ENCODE measurements around the gene CHST9.

CHST9 gene

GRCh38 chr18:26919201-26919600 lies 265.9 kb downstream of the CHST9 start:
- no peak overlapping the region for H3K9ac ChIP-seq (ENCODE audit: low read length)
- H3K9me3 ChIP-seq (ENCODE audit: control insufficient read depth, low read length): no peaks in the 10 kb centered on the region
- H3K4me3 ChIP-seq (ENCODE audit: low read length): no peak overlapping the region
- H3K27me3 ChIP-seq (ENCODE audit: control insufficient read depth, insufficient read depth, low read length): no peaks in the 10 kb centered on the region
- H3K36me3 ChIP-seq (ENCODE audit: control insufficient read depth, insufficient read depth, low read length): no peaks in the 10 kb centered on the region
- no peaks in the 10 kb centered on the region for H3K4me1 ChIP-seq (ENCODE audit: control insufficient read depth, insufficient read depth, low read length)

- no peaks in the 10 kb centered on the region for H3K4me1 ChIP-seq (ENCODE audit: control insufficient read depth, insufficient read depth, low read length)
- H3K36me3 ChIP-seq (ENCODE audit: control insufficient read depth, insufficient read depth, low read length): no peaks in the 10 kb centered on the region
- no peak overlapping the region for H3K9ac ChIP-seq (ENCODE audit: low read length)
- H3K27me3 ChIP-seq (ENCODE audit: control insufficient read depth, insufficient read depth, low read length): no peaks in the 10 kb centered on the region
- no peak overlapping the region for H3K4me3 ChIP-seq (ENCODE audit: low read length)
- no peaks in the 10 kb centered on the region for H3K9me3 ChIP-seq (ENCODE audit: control insufficient read depth, low read length)
These were observed 273.3 kb downstream of the CHST9 start for GRCh38 chr18:26911840-26912239.

- no peaks in the 10 kb centered on the region for H3K36me3 ChIP-seq (ENCODE audit: control insufficient read depth, insufficient read depth, low read length)
These were observed 275.4 kb downstream of the CHST9 start for GRCh38 chr18:26909599-26910290.

GRCh38 chr18:26908906-26909305 lies 276.2 kb downstream of the CHST9 start:
- Histone ChIP-seq H3K36me3 (ENCODE audit: control insufficient read depth, insufficient read depth, low read length) (no peaks in the 10 kb centered on the region), H3K4me3 (ENCODE audit: low read length) (no peak overlapping the region), H3K9ac (ENCODE audit: low read length) (no peak overlapping the region), H3K27me3 (ENCODE audit: control insufficient read depth, insufficient read depth, low read length) (no peaks in the 10 kb centered on the region), H3K9me3 (ENCODE audit: control insufficient read depth, low read length) (no peaks in the 10 kb centered on the region), H3K4me1 (ENCODE audit: control insufficient read depth, insufficient read depth, low read length) (no peaks in the 10 kb centered on the region)

More at GRCh38 chr18:26909599-26910290, 275.4 kb downstream of the CHST9 start:
- H3K9me3 ChIP-seq (ENCODE audit: control insufficient read depth, low read length): no peaks in the 10 kb centered on the region
- no peaks in the 10 kb centered on the region for H3K4me1 ChIP-seq (ENCODE audit: control insufficient read depth, insufficient read depth, low read length)
- no peak overlapping the region for H3K4me3 ChIP-seq (ENCODE audit: low read length)
- H3K27me3 ChIP-seq (ENCODE audit: control insufficient read depth, insufficient read depth, low read length): no peaks in the 10 kb centered on the region
- no peak overlapping the region for H3K9ac ChIP-seq (ENCODE audit: low read length)

- no peaks in the 10 kb centered on the region for H3K9me3 ChIP-seq (ENCODE audit: control insufficient read depth, low read length)
- no peak overlapping the region for H3K4me3 ChIP-seq (ENCODE audit: low read length)
- H3K27me3 ChIP-seq (ENCODE audit: control insufficient read depth, insufficient read depth, low read length): peaks cover 3% of the 10 kb centered on the region
- no peak overlapping the region for H3K9ac ChIP-seq (ENCODE audit: low read length)
- H3K4me1 ChIP-seq (ENCODE audit: control insufficient read depth, insufficient read depth, low read length): no peaks in the 10 kb centered on the region
- H3K36me3 ChIP-seq (ENCODE audit: control insufficient read depth, insufficient read depth, low read length): no peaks in the 10 kb centered on the region
These were observed 282.8 kb downstream of the CHST9 start for GRCh38 chr18:26902291-26902690.

- Histone ChIP-seq H3K4me3 (ENCODE audit: low read length) (no peak overlapping the region), H3K36me3 (ENCODE audit: control insufficient read depth, insufficient read depth, low read length) (no peaks in the 10 kb centered on the region), H3K9ac (ENCODE audit: low read length) (no peak overlapping the region), H3K4me1 (ENCODE audit: control insufficient read depth, insufficient read depth, low read length) (no peaks in the 10 kb centered on the region), H3K9me3 (ENCODE audit: control insufficient read depth, low read length) (no peaks in the 10 kb centered on the region), H3K27me3 (ENCODE audit: control insufficient read depth, insufficient read depth, low read length) (peaks cover 3% of the 10 kb centered on the region)
These were observed 284.1 kb downstream of the CHST9 start for GRCh38 chr18:26901020-26901419.

GRCh38 chr18:26894426-26894825 lies 290.7 kb downstream of the CHST9 start:
- H3K4me3 ChIP-seq (ENCODE audit: low read length): no peak overlapping the region
- H3K9me3 ChIP-seq (ENCODE audit: control insufficient read depth, low read length): no peaks in the 10 kb centered on the region
- peaks cover 3% of the 10 kb centered on the region for H3K27me3 ChIP-seq (ENCODE audit: control insufficient read depth, insufficient read depth, low read length)
- no peaks in the 10 kb centered on the region for H3K36me3 ChIP-seq (ENCODE audit: control insufficient read depth, insufficient read depth, low read length)
- H3K9ac ChIP-seq (ENCODE audit: low read length): no peak overlapping the region
- no peaks in the 10 kb centered on the region for H3K4me1 ChIP-seq (ENCODE audit: control insufficient read depth, insufficient read depth, low read length)

- Histone ChIP-seq H3K4me3 (ENCODE audit: low read length) (no peak overlapping the region), H3K9ac (ENCODE audit: low read length) (no peak overlapping the region), H3K9me3 (ENCODE audit: control insufficient read depth, low read length) (no peaks in the 10 kb centered on the region), H3K4me1 (ENCODE audit: control insufficient read depth, insufficient read depth, low read length) (no peaks in the 10 kb centered on the region), H3K36me3 (ENCODE audit: control insufficient read depth, insufficient read depth, low read length) (no peaks in the 10 kb centered on the region), H3K27me3 (ENCODE audit: control insufficient read depth, insufficient read depth, low read length) (no peaks in the 10 kb centered on the region)
These were observed 291.1 kb downstream of the CHST9 start for GRCh38 chr18:26893996-26894395.

- Histone ChIP-seq H3K9me3 (ENCODE audit: control insufficient read depth, low read length) (no peaks in the 10 kb centered on the region), H3K27me3 (ENCODE audit: control insufficient read depth, insufficient read depth, low read length) (no peaks in the 10 kb centered on the region), H3K9ac (ENCODE audit: low read length) (no peak overlapping the region), H3K4me1 (ENCODE audit: control insufficient read depth, insufficient read depth, low read length) (no peaks in the 10 kb centered on the region), H3K36me3 (ENCODE audit: control insufficient read depth, insufficient read depth, low read length) (no peaks in the 10 kb centered on the region), H3K4me3 (ENCODE audit: low read length) (no peak overlapping the region)
These were observed 296.8 kb downstream of the CHST9 start for GRCh38 chr18:26888259-26888658.

GRCh38 chr18:26875040-26875654 lies 310.0 kb downstream of the CHST9 start:
- no peaks in the 10 kb centered on the region for H3K9me3 ChIP-seq (ENCODE audit: control insufficient read depth, low read length)
- H3K27me3 ChIP-seq (ENCODE audit: control insufficient read depth, insufficient read depth, low read length): no peaks in the 10 kb centered on the region
- H3K4me1 ChIP-seq (ENCODE audit: control insufficient read depth, insufficient read depth, low read length): no peaks in the 10 kb centered on the region
- H3K4me3 ChIP-seq (ENCODE audit: low read length): no peak overlapping the region
- H3K9ac ChIP-seq (ENCODE audit: low read length): no peak overlapping the region
- H3K36me3 ChIP-seq (ENCODE audit: control insufficient read depth, insufficient read depth, low read length): no peaks in the 10 kb centered on the region

GRCh38 chr18:26874283-26874682 lies 310.8 kb downstream of the CHST9 start:
- H3K9ac ChIP-seq (ENCODE audit: low read length): no peak overlapping the region
- H3K36me3 ChIP-seq (ENCODE audit: control insufficient read depth, insufficient read depth, low read length): no peaks in the 10 kb centered on the region
- no peaks in the 10 kb centered on the region for H3K27me3 ChIP-seq (ENCODE audit: control insufficient read depth, insufficient read depth, low read length)
- H3K4me1 ChIP-seq (ENCODE audit: control insufficient read depth, insufficient read depth, low read length): no peaks in the 10 kb centered on the region
- no peaks in the 10 kb centered on the region for H3K9me3 ChIP-seq (ENCODE audit: control insufficient read depth, low read length)
- H3K4me3 ChIP-seq (ENCODE audit: low read length): no peak overlapping the region

GRCh38 chr18:26869640-26870039 lies 315.5 kb downstream of the CHST9 start:
- no peak overlapping the region for H3K4me3 ChIP-seq (ENCODE audit: low read length)
- H3K27me3 ChIP-seq (ENCODE audit: control insufficient read depth, insufficient read depth, low read length): peaks cover under 1% of the 10 kb centered on the region
- no peaks in the 10 kb centered on the region for H3K36me3 ChIP-seq (ENCODE audit: control insufficient read depth, insufficient read depth, low read length)
- no peaks in the 10 kb centered on the region for H3K9me3 ChIP-seq (ENCODE audit: control insufficient read depth, low read length)
- H3K9ac ChIP-seq (ENCODE audit: low read length): no peak overlapping the region
- no peaks in the 10 kb centered on the region for H3K4me1 ChIP-seq (ENCODE audit: control insufficient read depth, insufficient read depth, low read length)

Measured in mucosa of stomach (tissue), 1 donor.